IPS-NIHi7 (cell line): ENCODE data around the gene MIS12.

Experiments used
- DNase-seq: peaks from one replicate; pipeline ENCODE4 v3.0.0; 2012; ENCODE audit warnings: mixed read lengths; ENCODE audit errors: extremely low spot score

The MIS12 gene

GRCh38 chr17:5533486-5534315 is 47.3 kb downstream of the MIS12 start:
- DNase-seq, result no peak

DNA sequence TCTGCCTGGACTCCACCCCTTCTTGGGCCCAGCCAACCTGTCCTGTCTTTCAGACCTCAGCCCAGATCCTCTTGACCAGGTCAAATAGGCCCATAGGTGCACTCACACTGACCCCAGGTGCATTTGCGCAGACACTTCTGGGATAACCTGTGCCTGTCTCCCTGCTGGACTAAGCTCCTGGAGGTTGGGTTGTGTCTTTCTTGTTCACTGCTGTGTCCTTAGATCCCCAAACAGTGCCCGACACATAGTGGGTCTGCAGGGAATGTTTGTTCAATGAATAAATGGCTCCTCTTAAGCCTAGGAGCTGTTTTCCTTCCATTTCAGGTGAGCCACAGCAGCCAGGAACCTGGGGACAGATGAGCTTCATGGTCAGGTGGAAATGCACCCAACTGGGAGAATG is 49.1 kb downstream of the MIS12 start:
- no peak for DNase-seq

GRCh38 chr17:5536866-5537650 is 50.7 kb downstream of the MIS12 start:
- no peak for DNase-seq

DNA sequence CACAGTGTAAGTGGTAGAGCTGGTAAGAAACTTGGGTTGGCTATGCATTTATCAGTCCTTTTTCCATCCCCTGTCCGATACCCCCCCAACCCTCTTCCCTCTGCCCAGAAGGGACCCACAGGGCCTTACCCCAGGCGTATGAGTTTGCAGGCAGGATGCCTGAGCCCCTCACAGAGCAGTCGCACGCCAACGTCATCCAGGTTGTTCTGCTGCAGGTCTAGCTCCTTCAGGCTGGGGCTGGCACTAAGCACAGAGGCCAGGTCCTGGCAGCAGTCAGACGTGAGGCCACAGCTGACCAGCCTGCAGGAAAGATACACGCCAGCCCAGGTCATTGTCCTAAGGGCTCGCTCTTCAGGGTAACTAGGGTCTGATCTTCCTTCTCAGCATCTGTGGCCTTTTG is 52.9 kb downstream of the MIS12 start:
- no peak for DNase-seq

DNA sequence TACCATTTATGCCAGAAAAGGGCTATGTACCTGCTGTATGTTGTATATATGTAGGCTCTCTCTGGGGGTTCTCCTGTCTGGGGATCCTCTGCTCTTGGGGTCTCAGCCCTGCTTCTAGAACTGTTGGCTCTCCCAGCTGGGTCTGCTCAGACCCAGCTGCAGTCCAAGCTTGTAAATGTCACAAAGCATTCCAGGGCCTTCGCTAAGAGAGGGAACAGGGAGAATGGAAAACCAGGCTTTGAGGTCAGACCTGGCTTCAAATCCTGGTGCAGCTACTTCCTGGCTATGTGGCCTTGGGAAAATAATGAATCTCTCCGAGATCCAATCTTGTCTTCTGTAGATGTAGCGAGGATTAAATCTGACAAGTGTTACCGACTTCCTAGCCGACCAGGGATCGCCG is 54.0 kb downstream of the MIS12 start:
- DNase-seq, result no peak
